ENCODE data around the gene CD38.

DNA sequence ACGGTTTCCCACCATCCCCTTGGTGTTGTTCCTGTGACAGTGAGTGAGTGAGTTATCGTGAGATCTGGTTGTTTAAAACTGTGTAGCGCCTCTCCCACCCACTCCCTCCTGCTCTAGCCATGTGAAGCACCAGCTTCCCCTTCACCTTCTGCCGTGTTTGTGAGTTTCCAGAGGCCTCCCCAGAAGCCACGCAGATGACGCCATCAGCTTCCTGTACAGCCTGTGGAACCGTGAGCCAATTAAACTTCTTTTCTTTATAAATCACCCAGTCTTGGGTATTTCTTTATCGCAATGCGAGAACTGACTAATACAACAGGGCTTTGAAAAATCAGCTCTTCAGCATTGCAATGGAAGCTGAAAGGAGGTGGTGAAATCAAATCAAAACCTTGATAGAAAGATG is 110.4 kb downstream of the CD38 start:
- TF ChIP-seq, protein P1, sequence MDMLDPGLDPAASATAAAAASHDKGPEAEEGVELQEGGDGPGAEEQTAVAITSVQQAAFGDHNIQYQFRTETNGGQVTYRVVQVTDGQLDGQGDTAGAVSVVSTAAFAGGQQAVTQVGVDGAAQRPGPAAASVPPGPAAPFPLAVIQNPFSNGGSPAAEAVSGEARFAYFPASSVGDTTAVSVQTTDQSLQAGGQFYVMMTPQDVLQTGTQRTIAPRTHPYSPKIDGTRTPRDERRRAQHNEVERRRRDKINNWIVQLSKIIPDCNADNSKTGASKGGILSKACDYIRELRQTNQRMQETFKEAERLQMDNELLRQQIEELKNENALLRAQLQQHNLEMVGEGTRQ (IDR thresholded peaks at IDR 0.05) = no peak
- TF ChIP-seq POLR2AphosphoS2 (conservative IDR thresholded peaks at IDR 0.05; ENCODE audit: low read length) (no peak), EP300 (IDR thresholded peaks at IDR 0.05) (no peak)
- TF ChIP-seq, protein P2, sequence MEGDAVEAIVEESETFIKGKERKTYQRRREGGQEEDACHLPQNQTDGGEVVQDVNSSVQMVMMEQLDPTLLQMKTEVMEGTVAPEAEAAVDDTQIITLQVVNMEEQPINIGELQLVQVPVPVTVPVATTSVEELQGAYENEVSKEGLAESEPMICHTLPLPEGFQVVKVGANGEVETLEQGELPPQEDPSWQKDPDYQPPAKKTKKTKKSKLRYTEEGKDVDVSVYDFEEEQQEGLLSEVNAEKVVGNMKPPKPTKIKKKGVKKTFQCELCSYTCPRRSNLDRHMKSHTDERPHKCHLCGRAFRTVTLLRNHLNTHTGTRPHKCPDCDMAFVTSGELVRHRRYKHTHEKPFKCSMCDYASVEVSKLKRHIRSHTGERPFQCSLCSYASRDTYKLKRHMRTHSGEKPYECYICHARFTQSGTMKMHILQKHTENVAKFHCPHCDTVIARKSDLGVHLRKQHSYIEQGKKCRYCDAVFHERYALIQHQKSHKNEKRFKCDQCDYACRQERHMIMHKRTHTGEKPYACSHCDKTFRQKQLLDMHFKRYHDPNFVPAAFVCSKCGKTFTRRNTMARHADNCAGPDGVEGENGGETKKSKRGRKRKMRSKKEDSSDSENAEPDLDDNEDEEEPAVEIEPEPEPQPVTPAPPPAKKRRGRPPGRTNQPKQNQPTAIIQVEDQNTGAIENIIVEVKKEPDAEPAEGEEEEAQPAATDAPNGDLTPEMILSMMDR (IDR thresholded peaks at IDR 0.05) = no peak
